ENCODE measurements around the gene LIN7C.
"Not testable (repeated sequence)": the region's sequence is repeated elsewhere in the genome, so short reads cannot be mapped to it uniquely, and the experiment has no call there.

The LIN7C gene

GRCh38 chr11:27452147-27452546 is 54.4 kb downstream of the LIN7C start:
- in situ Hi-C loops (cut with MboI; ENCODE audit: low sequenced_read_pairs) = no loop called here

DNA sequence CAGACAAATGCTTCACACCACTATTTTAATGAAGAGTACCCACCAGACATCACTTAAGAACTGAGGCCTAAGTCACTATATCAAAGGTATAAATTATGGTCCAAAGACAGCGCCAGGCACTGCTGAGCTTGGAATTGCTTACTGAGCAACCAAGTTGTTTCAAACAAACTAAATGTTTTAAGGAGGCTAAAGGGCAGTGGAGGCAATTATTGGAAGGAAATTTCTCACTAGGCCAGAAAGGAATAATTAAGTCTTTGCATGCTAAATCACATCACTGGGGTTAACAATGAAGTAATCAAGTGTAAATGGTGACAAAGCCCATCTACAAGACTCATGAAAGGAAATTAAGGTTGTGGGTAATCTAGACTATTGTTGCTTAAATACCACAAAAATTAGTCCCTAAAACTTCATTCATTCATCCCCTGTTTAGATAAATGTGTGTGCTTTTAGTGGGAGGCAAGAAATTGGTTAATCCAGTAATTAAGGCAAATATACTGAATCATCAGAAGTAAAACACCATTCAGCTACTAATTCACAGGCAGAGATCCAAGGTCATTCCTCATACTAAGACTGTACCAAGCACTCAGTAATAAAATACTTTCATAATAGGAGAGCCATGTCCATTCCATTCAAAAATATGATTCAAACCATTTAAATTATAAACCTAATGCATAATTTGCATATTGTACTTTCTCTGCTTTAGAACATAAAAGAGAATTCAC is 55.2 kb downstream of the LIN7C start:
- in situ Hi-C loops (cut with MboI; ENCODE audit: low sequenced_read_pairs) = no loop called here

- in situ Hi-C loops (cut with MboI; ENCODE audit: low sequenced_read_pairs) = not testable (repeated sequence)
Measured at GRCh38 chr11:27448184-27448540, 58.4 kb downstream of the LIN7C start.

DNA sequence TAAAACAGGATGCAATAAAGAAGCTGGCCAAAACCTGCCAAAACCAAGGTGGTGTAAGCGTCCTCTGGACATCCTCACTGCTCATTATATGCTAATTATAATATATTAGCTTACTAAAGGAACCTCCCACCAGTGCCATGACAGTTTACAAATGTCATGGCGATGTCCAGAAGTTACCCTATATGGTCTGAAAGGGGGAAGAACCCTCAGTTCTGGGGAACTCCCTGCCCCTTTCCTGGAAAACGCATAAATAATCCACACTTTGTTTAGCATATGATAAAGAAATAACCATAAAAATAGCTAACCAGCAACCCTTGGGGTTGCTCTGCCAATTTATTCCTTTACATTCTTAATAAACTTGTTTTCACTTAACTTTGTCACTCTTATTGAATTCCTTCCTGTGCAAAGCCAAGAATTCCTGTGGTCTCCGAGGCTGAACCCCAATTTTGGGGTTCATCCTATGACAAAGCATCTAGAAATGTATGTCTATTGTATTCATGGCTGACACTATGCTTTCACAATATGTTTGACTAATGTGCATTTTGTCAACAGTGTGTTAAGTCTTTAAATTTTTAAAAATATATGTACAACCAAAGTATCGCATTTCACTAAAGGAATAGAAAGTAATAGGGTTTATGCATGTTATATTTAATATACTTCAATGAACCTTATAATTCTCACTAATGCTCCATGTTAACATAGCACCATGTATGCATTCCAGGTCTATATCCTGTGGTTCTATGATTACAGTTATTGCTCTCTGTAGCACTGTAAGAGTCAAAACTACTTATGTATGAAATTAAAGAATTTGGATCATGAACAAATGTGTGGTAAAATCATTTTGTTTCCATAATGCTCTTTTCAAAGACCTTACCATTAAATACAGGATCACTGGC is 59.0 kb downstream of the LIN7C start:
- in situ Hi-C loops (cut with MboI; ENCODE audit: low sequenced_read_pairs) = no loop called here

- in situ Hi-C loops (cut with MboI; ENCODE audit: low sequenced_read_pairs) = no loop called here
Measured at GRCh38 chr11:27445625-27446024, 60.9 kb downstream of the LIN7C start.

DNA sequence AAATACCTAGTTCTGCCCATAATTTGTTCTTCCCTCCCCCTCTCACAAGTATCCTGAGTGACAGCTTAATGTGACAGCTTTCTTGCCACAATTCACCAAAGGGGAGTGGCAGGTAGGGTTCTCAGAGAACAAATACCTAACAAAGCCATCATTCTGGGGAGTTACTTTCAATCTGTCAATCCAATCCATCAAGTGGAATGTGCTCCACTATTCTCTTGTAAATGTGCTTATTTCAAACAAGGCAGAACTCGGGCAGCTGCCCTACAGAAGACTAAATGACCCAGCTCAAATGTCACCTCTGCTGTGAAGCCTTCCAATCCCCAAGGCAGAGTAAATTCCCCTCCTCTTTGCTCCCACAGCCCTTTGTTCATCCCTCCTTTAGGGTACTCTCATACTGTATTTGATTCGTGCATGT is 61.8 kb downstream of the LIN7C start:
- in situ Hi-C loops (cut with MboI; ENCODE audit: low sequenced_read_pairs) = no loop called here
